Medulla oblongata (tissue), 1 donor: ENCODE results near the gene OR11H1.
"Not testable (repeated sequence)": the region's sequence is repeated elsewhere in the genome, so short reads cannot be mapped to it uniquely, and the experiment has no call there.

ENCODE experiments used
- DNase-seq: peaks from one replicate; pipeline ENCODE4 v3.0.0-alpha.2; 2015; ENCODE audit errors: extremely low spot score

The OR11H1 gene, protein sequence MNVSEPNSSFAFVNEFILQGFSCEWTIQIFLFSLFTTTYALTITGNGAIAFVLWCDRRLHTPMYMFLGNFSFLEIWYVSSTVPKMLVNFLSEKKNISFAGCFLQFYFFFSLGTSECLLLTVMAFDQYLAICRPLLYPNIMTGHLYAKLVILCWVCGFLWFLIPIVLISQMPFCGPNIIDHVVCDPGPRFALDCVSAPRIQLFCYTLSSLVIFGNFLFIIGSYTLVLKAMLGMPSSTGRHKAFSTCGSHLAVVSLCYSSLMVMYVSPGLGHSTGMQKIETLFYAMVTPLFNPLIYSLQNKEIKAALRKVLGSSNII

DNA sequence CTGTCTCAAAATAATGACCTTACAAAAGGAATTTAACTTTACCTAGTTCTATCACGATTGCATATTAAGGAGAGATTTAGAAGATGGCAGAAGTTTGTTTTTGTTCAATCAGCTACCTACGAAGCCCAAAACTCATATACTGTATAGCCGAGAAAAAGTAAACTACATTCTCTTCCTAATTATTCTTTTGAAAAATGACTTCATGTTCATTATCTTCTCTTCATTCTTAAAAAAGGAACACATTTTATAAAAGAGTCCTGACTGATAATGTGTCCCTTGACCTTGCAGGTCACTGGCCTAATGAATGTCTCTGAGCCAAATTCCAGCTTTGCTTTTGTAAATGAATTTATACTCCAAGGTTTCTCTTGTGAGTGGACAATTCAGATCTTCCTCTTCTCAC lies at the start of gene OR11H1:
Gene OR11H1, plus strand, starts transcription at position 301 of the 400 bp plus-strand sequence. Its CDS starts 0 bp downstream, at position 301.
- not testable (repeated sequence) for DNase-seq

DNA sequence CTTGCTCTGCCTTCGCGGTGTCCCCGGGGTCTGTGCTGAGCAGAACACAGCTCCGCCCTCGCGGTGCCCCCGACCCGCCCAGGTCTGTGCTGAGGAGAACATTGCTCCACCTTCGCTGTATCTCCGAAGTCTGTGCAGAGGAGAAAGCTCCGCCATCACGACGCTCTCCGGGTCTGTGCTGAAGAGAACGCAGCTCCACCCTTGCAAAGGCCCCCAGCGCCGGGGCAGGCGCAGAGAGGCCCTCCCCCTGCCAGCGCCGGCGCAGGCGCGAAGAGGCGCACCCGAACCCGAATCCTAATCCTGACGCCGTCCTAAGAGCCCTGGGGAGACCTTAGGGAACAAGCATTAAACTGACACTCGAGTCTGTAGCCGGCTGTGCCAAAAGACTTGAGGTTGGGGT lies 18.0 kb upstream of the OR11H1 start:
- DNase-seq = not testable (repeated sequence)

DNA sequence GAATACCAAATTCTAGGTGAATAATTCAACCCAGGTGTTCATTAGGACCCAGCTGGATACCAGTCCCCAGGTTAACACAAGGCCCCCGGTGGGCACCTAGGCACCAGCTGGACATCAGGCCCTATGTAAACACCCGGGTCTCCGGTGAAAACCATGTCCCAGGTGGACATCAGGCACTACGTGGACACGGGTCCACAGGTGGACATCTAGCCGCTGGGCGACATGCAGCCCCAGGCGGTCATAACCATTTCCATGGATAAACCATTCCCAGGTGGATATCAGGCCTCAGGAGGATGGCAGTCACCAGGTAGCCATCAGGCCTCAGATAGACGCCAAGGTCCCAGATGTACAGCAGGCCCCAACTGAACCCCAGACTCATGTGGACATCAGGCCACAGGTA lies 12.1 kb upstream of the OR11H1 start:
- not testable (repeated sequence) for DNase-seq

DNA sequence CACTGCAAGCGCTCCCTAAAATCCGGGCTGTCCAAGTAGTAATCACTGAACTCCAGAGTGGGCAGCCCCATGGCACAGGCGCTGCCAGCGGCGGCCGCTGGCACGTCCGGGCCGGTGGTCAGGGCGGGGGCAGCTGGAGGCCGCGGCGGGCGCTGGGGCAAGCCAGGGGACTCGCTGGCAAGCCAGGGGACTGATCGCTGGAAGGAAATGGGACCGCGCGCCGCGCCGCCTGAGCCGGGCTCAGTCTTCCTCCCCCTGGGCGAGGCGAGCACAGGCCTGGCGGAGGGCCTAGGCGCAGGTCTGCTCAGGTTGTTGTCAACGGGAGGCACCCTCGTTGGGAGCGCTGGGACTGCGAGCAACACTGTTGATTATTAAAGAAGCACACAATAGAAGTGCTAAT lies 25.8 kb downstream of the OR11H1 start:
- not testable (repeated sequence) for DNase-seq

DNA sequence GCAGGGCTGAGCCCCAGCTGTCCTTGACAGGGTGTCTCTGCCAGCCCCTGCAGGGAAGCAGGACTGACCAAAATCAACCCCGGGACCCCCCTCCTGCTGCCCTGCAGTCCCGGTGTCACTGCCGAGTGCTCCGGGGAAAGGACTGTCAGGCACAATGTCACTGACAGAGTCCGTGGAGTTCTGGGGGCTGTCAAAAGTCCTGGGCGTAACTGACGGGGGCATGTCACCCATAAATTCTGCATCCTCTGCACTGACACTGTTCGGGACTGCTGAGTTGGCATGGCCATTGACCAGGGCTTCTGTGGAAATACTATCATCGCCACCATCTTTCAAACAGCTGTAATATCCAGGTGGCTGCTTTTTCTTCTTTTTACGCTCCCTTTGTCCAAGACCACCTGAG lies 35.5 kb downstream of the OR11H1 start:
- not testable (repeated sequence) for DNase-seq

DNA sequence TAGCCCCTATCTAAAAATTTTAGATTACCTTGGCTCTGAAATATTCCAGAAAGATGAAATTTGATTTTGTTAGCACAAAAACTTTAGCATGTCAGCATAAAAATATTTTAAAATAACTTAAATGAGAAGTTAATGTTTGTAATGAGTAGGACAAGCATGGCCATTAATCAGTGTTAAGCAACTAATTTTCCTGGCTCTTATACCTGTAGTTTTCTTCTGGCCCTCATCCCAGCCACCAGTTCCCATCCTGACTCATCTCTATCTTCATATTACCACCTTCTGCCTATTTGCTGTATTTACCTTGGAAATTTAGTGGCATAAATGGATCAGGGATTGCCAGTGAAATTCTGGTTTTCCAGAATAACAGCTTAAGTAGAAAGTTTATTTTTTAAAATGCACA lies 37.1 kb downstream of the OR11H1 start:
- not testable (repeated sequence) for DNase-seq
